Esophagus squamous epithelium (tissue), 4 donors: Measurements from ENCODE around the gene XRN1.

Source experiments
- CTCF ChIP-seq, 6 experiments: fragments of 450-650 bp in 4 of 6; fragments of 200-600 bp in 2 of 6; sonication (generic) in 2 of 6; IDR thresholded peaks; one replicate each; pipeline ENCODE4 v1.5.1; 2016 to 2019; ENCODE audit warnings: antibody characterized with exemption in 6 of 6, mild to moderate bottlenecking in 4 of 6, moderate library complexity in 4 of 6
- POLR2A ChIP-seq, 4 donors: fragments of 450-650 bp; IDR thresholded peaks; one replicate each; pipeline ENCODE4 v1.6.1; 2017; ENCODE audit warnings: antibody characterized with exemption in 4 of 4, mild to moderate bottlenecking in 4 of 4, moderate library complexity in 3 of 4

- TF ChIP-seq CTCF (IDR thresholded peaks at IDR 0.05), result no peak
- TF ChIP-seq POLR2A (IDR thresholded peaks at IDR 0.05), result no peak
These were observed 461 bp downstream of the XRN1 start for GRCh38 chr3:142447301-142447851.
